AG09319 (cell line): Measurements from ENCODE around the gene NRGN.
A peak's percentile ranks its signal among the peaks of the same experiment; 100 is the strongest.

ENCODE experiments used
- DNase-seq: peaks from one replicate; pipeline ENCODE4 v3.0.0-alpha.2; 2010; ENCODE audit warnings: low read depth; ENCODE audit errors: extremely low read depth
- CTCF ChIP-seq: IDR thresholded peaks from 2 replicates; pipeline ENCODE4 v1.5.1; 2011; ENCODE audit warnings: low read depth, mild to moderate bottlenecking, inconsistent platforms, low read length, moderate library complexity

NRGN gene

DNA sequence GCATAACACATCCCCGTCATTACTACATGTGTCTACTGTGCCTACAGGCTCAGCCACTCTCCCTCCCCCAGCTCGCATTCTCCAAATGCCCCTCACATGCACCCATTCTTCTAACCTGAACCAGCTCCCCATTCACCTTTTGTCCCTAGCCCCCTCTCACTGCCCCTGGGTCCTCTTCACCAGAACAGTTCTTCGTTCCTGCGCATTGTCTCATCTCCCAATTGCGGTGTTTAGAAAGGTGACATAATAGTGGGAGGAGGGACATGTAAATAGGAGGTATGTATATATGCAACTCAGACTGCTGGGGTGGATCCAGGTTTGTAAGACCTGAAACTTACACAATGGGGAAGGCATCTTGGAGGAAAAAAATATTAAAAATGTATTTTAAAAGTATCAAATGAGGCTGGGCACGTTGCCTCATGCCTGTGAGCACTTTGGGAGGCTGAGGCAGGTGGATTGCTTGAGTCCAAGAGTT lies 17.0 kb downstream of the NRGN start:
- no peak for TF ChIP-seq CTCF
- DNase-seq: no peak

DNA sequence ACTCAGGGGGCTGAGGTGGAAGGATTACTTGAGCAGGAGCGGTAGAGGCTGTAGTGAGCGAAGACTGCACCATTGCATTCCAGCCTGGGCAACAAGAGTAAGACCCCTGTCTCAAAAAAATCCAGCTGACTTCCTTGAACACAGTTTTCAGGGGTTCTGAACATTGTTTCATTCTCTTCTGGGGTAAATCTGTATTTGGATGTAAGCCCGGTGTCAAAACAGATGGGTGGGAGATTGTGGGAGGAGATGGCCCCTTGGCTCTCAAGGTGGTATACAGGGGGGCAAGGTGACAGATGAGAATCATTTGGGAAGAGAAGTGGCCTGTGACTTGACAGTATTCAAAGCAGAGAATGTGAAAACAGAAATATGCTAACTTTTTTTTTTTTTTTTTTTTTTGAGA lies 17.6 kb downstream of the NRGN start:
- no peak for DNase-seq
- TF ChIP-seq CTCF: no peak

GRCh38 chr11:124758355-124759265 lies 18.9 kb downstream of the NRGN start:
- DNase-seq: peak; percentile 5
- peak; percentile 78 for TF ChIP-seq CTCF

- no peak for TF ChIP-seq CTCF
- no peak for DNase-seq
Observed at GRCh38 chr11:124759266-124760204, 19.8 kb downstream of the NRGN start.

DNA sequence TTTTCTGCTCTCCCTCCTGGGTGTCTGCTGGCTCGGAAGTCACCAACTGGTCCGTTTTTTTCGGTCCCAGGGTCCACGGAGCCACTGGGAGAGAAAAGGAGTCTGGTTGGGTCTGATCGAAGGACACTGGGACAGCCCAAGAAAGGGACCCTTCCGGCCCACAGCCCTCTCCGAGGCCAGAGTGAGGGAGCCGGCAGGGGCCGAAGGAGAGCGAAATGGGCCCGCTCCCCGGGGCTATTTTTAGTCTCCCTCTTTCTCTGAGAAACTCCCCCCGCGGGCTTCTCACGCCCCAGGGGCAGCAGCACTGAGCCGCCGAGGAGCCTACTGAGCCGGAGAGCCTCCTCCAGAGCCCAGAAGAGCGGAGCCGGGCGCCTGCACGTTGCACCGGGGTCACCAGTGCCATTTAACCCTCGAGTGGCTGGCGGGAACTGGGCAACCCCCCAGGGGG lies 20.5 kb downstream of the NRGN start:
- TF ChIP-seq CTCF: no peak
- no peak for DNase-seq

DNA sequence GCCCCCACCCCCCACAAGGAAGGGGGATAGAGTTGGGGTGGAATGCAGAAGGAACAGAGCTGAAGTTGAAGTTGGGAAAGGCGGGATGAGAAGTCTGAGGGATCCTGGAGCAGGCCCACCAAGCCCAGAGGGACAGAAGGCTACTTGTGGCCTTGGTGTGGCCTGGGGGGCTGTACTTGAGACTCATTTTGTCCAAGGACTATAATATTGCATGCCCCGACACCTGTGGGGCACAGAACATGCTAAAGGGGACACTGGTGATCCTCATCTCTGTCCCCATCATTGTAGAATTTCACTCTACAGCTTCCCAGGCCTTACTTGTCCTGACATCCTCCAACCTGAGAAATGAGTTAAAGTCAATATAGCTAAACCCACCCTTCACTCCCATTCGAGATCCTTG lies 21.1 kb downstream of the NRGN start:
- TF ChIP-seq CTCF: no peak
- DNase-seq: no peak
